Neural cell (in vitro differentiated cells): ENCODE results near the gene PRR5. TPM values are rescaled to one million over a fixed set of nuclear protein-coding genes. Genes with fewer than 3 reads are reported as not detected.

Experiments
- H2AFZ ChIP-seq: fragments of 200-600, 300-800 bp; sonication (generic), shearing (Covaris generic); 2 replicates; pipeline ENCODE4 v1.6.0; 2014; ENCODE audit warnings: low read depth, mild to moderate bottlenecking, antibody characterized with exemption, low read length, moderate library complexity
- H3F3A ChIP-seq: fragments of 200-600 bp; shearing (Covaris generic); 2 replicates; pipeline ENCODE4 v1.6.1; 2016; ENCODE audit warnings: mild to moderate bottlenecking, moderate library complexity, mixed read lengths, antibody characterized with exemption, low read length; ENCODE audit not compliant: insufficient read depth, poor library complexity, severe bottlenecking
- H3K27ac ChIP-seq: fragments of 200-600, 300-800 bp; sonication (generic), shearing (Covaris generic); 2 replicates; pipeline ENCODE4 v1.5.1; 2014; ENCODE audit warnings: mild to moderate bottlenecking, low read length, moderate library complexity
- H3K27me3 ChIP-seq: fragments of 300-800, 200-600 bp; sonication (generic), shearing (Covaris generic); 2 replicates; pipeline ENCODE4 v1.6.0; 2014; ENCODE audit warnings: mild to moderate bottlenecking, low read depth, low read length, moderate library complexity; ENCODE audit not compliant: insufficient read depth
- H3K36me3 ChIP-seq: fragments of 300-800, 200-600 bp; sonication (generic), shearing (Covaris generic); 2 replicates; pipeline ENCODE4 v1.5.1; 2014; ENCODE audit warnings: mild to moderate bottlenecking, antibody characterized with exemption, low read length, moderate library complexity; ENCODE audit not compliant: insufficient read depth
- H3K4me2 ChIP-seq: fragments of 300-800, 200-600 bp; sonication (generic), shearing (Covaris generic); 2 replicates; pipeline ENCODE4 v1.6.0; 2014; ENCODE audit warnings: mild to moderate bottlenecking, low read length
- H3K4me3 ChIP-seq: fragments of 300-800, 200-600 bp; sonication (generic), shearing (Covaris generic); 2 replicates; pipeline ENCODE4 v1.5.1; 2014; ENCODE audit warnings: mild to moderate bottlenecking, low read length, moderate library complexity
- H3K79me2 ChIP-seq: fragments of 200-600 bp; shearing (Covaris generic); replicated peaks from 2 replicates; pipeline ENCODE4 v1.6.0; 2014; ENCODE audit warnings: mild to moderate bottlenecking, low read length, moderate library complexity; ENCODE audit not compliant: insufficient read depth
- H3K9ac ChIP-seq: fragments of 300-800, 200-600 bp; sonication (generic), shearing (Covaris generic); 2 replicates; pipeline ENCODE4 v1.6.1; 2016; ENCODE audit warnings: mild to moderate bottlenecking, low read length, mixed read lengths
- H3K9me2 ChIP-seq: fragments of 200-600 bp; shearing (Covaris generic); 2 replicates; pipeline ENCODE4 v1.6.1; 2016; ENCODE audit warnings: mild to moderate bottlenecking, low read length, mixed read lengths; ENCODE audit not compliant: insufficient read depth
- H3K9me3 ChIP-seq: fragments of 200-600, 300-800 bp; sonication (generic), shearing (Covaris generic); 2 replicates; pipeline ENCODE4 v1.6.1; 2016; ENCODE audit warnings: mild to moderate bottlenecking, mixed run types, low read length, moderate library complexity, mixed read lengths
- H4K20me1 ChIP-seq: fragments of 200-600 bp; shearing (Covaris generic); 2 replicates; pipeline ENCODE4 v1.6.1; 2016; ENCODE audit warnings: mild to moderate bottlenecking, mixed run types; ENCODE audit not compliant: insufficient read depth
- CTCF ChIP-seq: fragments of 450-650 bp; IDR thresholded peaks from 2 replicates; pipeline ENCODE4 v1.5.1; 2014; ENCODE audit warnings: antibody characterized with exemption, mild to moderate bottlenecking, moderate library complexity; ENCODE audit not compliant: poor library complexity, severe bottlenecking
- EP300 ChIP-seq: fragments of 450-650 bp; conservative IDR thresholded peaks from 2 replicates; pipeline ENCODE4 v1.6.1; 2014; ENCODE audit warnings: antibody characterized with exemption, mild to moderate bottlenecking, moderate library complexity; ENCODE audit not compliant: poor library complexity, severe bottlenecking
- EZH2 ChIP-seq: fragments of 200-600, 300-800 bp; shearing (Covaris generic), sonication (generic); IDR thresholded peaks from 2 replicates; pipeline ENCODE4 v1.6.1; 2014; ENCODE audit warnings: antibody characterized with exemption, low read length, borderline replicate concordance, mild to moderate bottlenecking; ENCODE audit not compliant: insufficient read depth, poor library complexity, severe bottlenecking
- MXI1 ChIP-seq: fragments of 450-650 bp; conservative IDR thresholded peaks from 2 replicates; pipeline ENCODE4 v1.6.1; 2014; ENCODE audit warnings: antibody characterized with exemption, mild to moderate bottlenecking; ENCODE audit not compliant: poor library complexity, severe bottlenecking
- POLR2AphosphoS5 ChIP-seq: IDR thresholded peaks from 2 replicates; pipeline ENCODE4 v1.6.1; 2012
- RAD21 ChIP-seq: fragments of 450-650 bp; conservative IDR thresholded peaks from 2 replicates; pipeline ENCODE4 v1.6.1; 2014; ENCODE audit warnings: antibody characterized with exemption, mild to moderate bottlenecking, moderate library complexity
- REST ChIP-seq: IDR thresholded peaks from 2 replicates; pipeline ENCODE4 v1.6.1; 2012; ENCODE audit warnings: borderline replicate concordance
- SMC3 ChIP-seq: fragments of 450-650 bp; conservative IDR thresholded peaks from 2 replicates; pipeline ENCODE4 v1.6.1; 2014; ENCODE audit warnings: antibody characterized with exemption, mild to moderate bottlenecking, moderate library complexity; ENCODE audit not compliant: poor library complexity
- TAF1 ChIP-seq: IDR thresholded peaks from 2 replicates; pipeline ENCODE4 v1.6.1; 2012; ENCODE audit warnings: low read depth
- polyA plus RNA-seq: library from polyadenylated mRNA; depleted of rRNA; stranded (reverse); fragments of >200 nt; gene quantifications from 2 replicates; pipeline ENCODE4 v1.2.3, GENCODE V29; 2014

PRR5 gene
- polyA plus RNA-seq, 1 donor from 2014 or later: 16.2 TPM

GRCh38 chr22:44743247-44743646, 41.2 kb downstream of the PRR5 start:
- H2AFZ ChIP-seq: no peak overlapping the region
- H3K27ac ChIP-seq: peak overlapping the region; percentile 65
- H3K36me3 ChIP-seq: no peaks in the 10 kb centered on the region
- no peaks in the 10 kb centered on the region for H3F3A ChIP-seq
- no peaks in the 10 kb centered on the region for H3K9me3 ChIP-seq
- peak overlapping the region; percentile 34 for H3K9ac ChIP-seq
- no peaks in the 10 kb centered on the region for H3K79me2 ChIP-seq
- no peaks in the 10 kb centered on the region for H3K9me2 ChIP-seq
- peak overlapping the region; percentile 19 for H3K4me3 ChIP-seq
- H3K4me2 ChIP-seq: no peak overlapping the region
- TF ChIP-seq SMC3 (no peak), POLR2AphosphoS5 (no peak), EZH2 (no peak), EP300 (no peak), MXI1 (no peak), RAD21 (no peak), CTCF (no peak), REST (no peak), TAF1 (no peak)
- H3K27me3 ChIP-seq: no peaks in the 10 kb centered on the region
- no peaks in the 10 kb centered on the region for H4K20me1 ChIP-seq

GRCh38 chr22:44743804-44744211, 41.8 kb downstream of the PRR5 start:
- Histone ChIP-seq H3K27ac (peak overlapping the region; percentile 65), H3K27me3 (no peaks in the 10 kb centered on the region), H3K9me3 (no peaks in the 10 kb centered on the region), H2AFZ (no peak overlapping the region), H3K79me2 (no peaks in the 10 kb centered on the region), H3K4me2 (no peak overlapping the region), H3F3A (no peaks in the 10 kb centered on the region), H3K9me2 (no peaks in the 10 kb centered on the region), H3K4me3 (peak overlapping the region; percentile 19), H3K9ac (peak overlapping the region; percentile 34), H4K20me1 (no peaks in the 10 kb centered on the region), H3K36me3 (no peaks in the 10 kb centered on the region)
- TF ChIP-seq POLR2AphosphoS5 (peak; percentile 60), SMC3 (peak; percentile 18), REST (peak; percentile 66), TAF1 (no peak), EP300 (peak; percentile 74)
